ENCODE results near the gene KLHL17. TPM values are rescaled to one million over a fixed set of nuclear protein-coding genes. Genes with fewer than 3 reads are reported as not detected.

The KLHL17 gene
- total and polyA plus RNA-seq, 9 of the 15 experiments (the other 6 are each of a cell fraction or from before 2014, with no cell fraction given), result 0.14 to 84.8 (median 13.0) TPM

GRCh38 chr1:963301-963651 lies 2.9 kb downstream of the KLHL17 start:
- Histone ChIP-seq H2AFZ (ENCODE audit: low read depth, low read length) (no peak overlapping the region), H4K20me1 (replicated peaks; ENCODE audit: control insufficient read depth, insufficient read depth, low read length) (peaks cover 5% of the 10 kb centered on the region), H3K79me2 (ENCODE audit: control insufficient read depth, insufficient read depth, low read length) (peaks cover 22% of the 10 kb centered on the region), H3K9me3 (replicated peaks; ENCODE audit: control insufficient read depth, insufficient read depth, low read depth, low read length) (no peaks in the 10 kb centered on the region), H3K9ac (ENCODE audit: insufficient read depth in 1 of 2, low read depth in 2 of 2, low read length in 2 of 2) (no peak overlapping the region), H3K4me2 (ENCODE audit: insufficient read depth, low read length) (no peak overlapping the region), H3K27ac (ENCODE audit: extremely low read depth, low read depth, low read length) (no peak overlapping the region), H3K36me3 (ENCODE audit: control insufficient read depth, insufficient read depth, low read length) (peaks cover 42% of the 10 kb centered on the region; the same call in 2 of the 3 replicates), H3K4me1 (replicated peaks in 1 of 2; ENCODE audit: control insufficient read depth in 2 of 2, insufficient read depth in 2 of 2, low read length in 2 of 2) (peaks cover 20 to 87% of the 10 kb centered on the region in 2 experiments), H3K4me3 (no peak overlapping the region), H3K27me3 (ENCODE audit: control insufficient read depth in 2 of 2, insufficient read depth in 2 of 2, low read length in 2 of 2) (no peaks in the 10 kb centered on the region), H3K9me1 (ENCODE audit: control insufficient read depth, insufficient read depth, low read length) (no peaks in the 10 kb centered on the region)
- ATAC-seq (no peak), FAIRE-seq (no peak), DNase-seq (ENCODE audit: extremely low read depth in 1 of 4, low spot score in 3 of 4) (no peak)
- WGBS (ENCODE audit: insufficient coverage, low coverage, missing lambda C conversion rate), result 92% methylated on average over 16 of the region's 16 CpGs
- BruUV-seq (replicated peaks), result TSS peak; percentile 34
- POLR2A ChIA-PET, result no interaction called here
- in situ Hi-C loops (cut with MboI), result no loop called here
- intact Hi-C loops (cut with micrococcal nuclease), result no loop called here
- TF ChIP-seq, protein P1, sequence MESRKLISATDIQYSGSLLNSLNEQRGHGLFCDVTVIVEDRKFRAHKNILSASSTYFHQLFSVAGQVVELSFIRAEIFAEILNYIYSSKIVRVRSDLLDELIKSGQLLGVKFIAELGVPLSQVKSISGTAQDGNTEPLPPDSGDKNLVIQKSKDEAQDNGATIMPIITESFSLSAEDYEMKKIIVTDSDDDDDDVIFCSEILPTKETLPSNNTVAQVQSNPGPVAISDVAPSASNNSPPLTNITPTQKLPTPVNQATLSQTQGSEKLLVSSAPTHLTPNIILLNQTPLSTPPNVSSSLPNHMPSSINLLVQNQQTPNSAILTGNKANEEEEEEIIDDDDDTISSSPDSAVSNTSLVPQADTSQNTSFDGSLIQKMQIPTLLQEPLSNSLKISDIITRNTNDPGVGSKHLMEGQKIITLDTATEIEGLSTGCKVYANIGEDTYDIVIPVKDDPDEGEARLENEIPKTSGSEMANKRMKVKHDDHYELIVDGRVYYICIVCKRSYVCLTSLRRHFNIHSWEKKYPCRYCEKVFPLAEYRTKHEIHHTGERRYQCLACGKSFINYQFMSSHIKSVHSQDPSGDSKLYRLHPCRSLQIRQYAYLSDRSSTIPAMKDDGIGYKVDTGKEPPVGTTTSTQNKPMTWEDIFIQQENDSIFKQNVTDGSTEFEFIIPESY (CRISPR knock-in tag; IDR thresholded peaks at IDR 0.05), result peak; percentile 50; the same call in 1 of the 2 replicates
- no peak for TF ChIP-seq PTBP1 (IDR thresholded peaks at IDR 0.05; ENCODE audit: low read depth, low read length)
- TF ChIP-seq RBFOX2 (IDR thresholded peaks at IDR 0.05; ENCODE audit: low read depth, low read length), result 0 out of 2 replicates have a peak, but pooled peaks have one; percentile 12
- CTCF ChIA-PET (ENCODE audit: low intra/inter-chr PET ratio), result no interaction called here
